Fibroblast of lung (primary cell): ENCODE measurements around the gene AFAP1L1.

Source experiments
- EZH2 ChIP-seq: IDR thresholded peaks from 2 replicates; pipeline ENCODE4 v1.5.1; 2012; ENCODE audit warnings: low read length, control low read depth, mild to moderate bottlenecking; ENCODE audit errors: missing control alignments
- TF ChIP-seq, protein P1 (sequence below), 2 donors: IDR thresholded peaks in 1 of 2; conservative IDR thresholded peaks in 1 of 2; 1 replicate in 1 of 2; 2 replicates in 1 of 2; pipeline ENCODE4 v1.5.1; 2011 to 2012; ENCODE audit warnings: low read length in 2 of 2, control low read depth in 1 of 2, inconsistent platforms in 1 of 2, low read depth in 1 of 2, mild to moderate bottlenecking in 1 of 2

DNA sequence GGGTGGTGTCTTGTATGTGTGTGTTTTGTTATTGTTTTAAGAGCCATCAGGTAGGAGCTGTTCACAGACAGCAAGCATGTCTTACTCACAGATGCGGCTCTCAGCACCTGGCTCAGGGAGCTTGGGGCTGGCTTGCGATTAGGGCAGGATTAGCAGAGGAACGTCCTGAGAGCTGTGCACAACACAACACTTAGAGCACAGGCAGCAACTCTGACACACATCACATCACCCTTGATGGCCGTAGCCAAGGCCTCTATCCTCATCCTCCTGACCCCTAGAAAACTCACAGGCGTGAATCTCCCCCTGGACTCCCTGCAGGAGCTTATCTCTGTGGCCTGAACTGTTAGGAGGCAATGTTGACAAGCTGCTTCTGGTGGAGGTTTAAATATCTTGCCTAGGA, 114.5 kb downstream of the AFAP1L1 start:
- TF ChIP-seq, protein P1, sequence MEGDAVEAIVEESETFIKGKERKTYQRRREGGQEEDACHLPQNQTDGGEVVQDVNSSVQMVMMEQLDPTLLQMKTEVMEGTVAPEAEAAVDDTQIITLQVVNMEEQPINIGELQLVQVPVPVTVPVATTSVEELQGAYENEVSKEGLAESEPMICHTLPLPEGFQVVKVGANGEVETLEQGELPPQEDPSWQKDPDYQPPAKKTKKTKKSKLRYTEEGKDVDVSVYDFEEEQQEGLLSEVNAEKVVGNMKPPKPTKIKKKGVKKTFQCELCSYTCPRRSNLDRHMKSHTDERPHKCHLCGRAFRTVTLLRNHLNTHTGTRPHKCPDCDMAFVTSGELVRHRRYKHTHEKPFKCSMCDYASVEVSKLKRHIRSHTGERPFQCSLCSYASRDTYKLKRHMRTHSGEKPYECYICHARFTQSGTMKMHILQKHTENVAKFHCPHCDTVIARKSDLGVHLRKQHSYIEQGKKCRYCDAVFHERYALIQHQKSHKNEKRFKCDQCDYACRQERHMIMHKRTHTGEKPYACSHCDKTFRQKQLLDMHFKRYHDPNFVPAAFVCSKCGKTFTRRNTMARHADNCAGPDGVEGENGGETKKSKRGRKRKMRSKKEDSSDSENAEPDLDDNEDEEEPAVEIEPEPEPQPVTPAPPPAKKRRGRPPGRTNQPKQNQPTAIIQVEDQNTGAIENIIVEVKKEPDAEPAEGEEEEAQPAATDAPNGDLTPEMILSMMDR (conservative IDR thresholded peaks at IDR 0.05 in 1 of 2, IDR thresholded peaks at IDR 0.05 in 1 of 2; ENCODE audit: low read depth in 1 of 2, low read length in 2 of 2) = no peak
- TF ChIP-seq EZH2 = no peak
